GM18498 (cell line): Measurements from ENCODE around the gene LDB2.
"Not testable (repeated sequence)": the region's sequence is repeated elsewhere in the genome, so short reads cannot be mapped to it uniquely, and the experiment has no call there.

Source experiments
- ATAC-seq: cut with Tn5 transposase; IDR thresholded peaks from one replicate; pipeline ENCODE4 v1.9.1; 2021; ENCODE audit warnings: mild to moderate bottlenecking, moderate library complexity; ENCODE audit not compliant: unreplicated experiment

The LDB2 gene

DNA sequence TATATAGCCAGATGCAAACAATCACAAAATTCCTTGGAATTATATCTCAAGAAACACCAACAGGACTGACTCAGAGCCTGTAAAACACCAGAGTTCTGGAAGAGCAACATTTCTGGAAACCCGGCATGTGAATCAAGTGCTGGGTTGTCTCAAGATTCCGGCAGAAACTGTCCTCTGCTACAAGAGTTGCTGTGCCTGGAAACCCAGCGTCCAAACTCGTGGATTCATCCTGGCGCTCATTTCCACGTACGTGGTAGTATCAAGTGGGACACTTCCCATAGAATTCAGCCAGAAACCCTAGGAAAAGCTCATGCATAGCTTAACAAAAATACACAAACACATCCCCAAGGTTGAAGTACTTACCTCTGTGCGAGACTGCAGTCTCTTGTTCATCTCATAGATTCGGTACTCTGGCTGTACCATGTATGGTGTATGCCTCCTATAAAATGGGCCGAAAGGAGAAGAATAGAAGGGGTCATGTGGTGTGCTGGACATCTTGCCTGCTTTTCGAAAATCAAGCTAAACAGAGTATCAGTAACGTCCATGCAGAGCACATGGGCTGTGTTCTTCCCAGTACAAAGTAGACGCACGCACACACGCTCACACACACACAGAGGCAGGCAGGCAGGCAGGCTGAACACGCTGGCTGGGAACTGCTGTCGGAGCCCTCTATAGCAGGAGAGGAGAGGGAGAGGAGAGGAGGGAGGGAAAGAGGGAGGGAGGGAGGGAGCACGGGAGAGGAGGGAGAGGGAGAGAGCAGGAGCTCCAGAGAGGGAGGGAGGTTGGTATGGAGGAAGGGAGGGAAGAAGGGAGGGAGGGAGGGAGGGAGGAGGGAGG is at the start of gene LDB2:
Gene LDB2, minus strand, starts transcription at position 655 of the 837 bp plus-strand sequence.
- ATAC-seq, result no peak

DNA sequence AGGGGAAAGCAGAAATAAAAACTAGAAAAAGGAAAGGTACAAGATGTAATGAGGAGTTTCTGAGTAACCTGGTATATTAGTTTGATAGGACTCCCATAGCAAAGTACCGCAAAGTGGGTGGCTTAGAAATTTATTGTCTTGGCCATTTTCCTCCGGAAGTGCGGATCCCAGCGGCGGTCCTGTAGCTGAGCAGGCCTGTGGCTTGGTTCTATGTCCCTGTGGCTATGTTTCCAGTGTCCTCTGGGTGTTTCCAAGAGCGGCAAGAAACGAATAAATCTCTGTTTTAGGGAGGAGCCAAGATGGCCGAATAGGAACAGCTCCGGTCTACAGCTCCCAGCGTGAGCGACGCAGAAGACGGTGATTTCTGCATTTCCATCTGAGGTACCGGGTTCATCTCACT is 44.0 kb upstream of the LDB2 start:
- no peak for ATAC-seq

DNA sequence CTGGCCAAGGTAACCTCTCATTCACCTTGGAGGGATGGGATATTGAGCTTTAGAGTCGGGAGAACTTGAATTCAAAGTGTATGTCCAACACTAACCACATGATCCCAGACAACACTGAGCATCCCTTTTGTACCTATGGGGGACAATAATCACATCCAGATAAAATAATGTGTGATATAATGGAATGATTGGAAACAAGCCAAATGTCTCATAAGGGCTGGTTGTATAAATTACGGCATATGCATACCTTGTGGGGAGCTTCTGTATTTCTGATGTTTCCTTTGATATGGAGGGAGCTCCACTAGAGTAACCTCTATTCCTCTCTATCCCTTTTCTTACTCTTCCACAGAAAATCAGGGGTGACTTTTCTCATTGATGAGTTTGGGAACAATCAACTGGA is 40.7 kb upstream of the LDB2 start:
- ATAC-seq, result no peak

DNA sequence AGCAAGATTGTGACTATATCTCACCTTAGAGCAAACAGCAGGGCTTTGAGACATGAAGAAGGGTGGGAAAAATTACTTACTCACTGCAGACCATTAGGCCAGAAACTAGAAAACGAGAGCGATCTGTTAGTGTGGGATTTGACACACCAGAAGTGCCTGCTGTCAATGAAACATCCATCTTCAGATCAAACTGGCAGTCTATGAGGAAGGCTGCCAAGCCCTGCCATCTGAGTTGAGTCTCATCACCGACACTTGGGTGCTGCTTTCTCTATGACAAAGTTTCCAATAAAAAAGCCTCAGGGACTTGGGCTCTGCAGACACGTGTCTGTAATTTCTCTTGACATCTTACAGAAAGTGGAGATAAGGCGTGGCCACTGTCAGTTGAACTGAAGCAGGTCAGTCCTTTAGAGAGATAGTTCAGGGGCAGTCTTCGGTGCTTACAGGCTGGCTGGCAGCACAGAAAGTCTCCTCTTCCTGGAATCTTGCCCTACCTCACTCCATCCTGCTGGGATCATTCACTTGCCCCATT is 40.1 kb upstream of the LDB2 start:
- ATAC-seq, result no peak

DNA sequence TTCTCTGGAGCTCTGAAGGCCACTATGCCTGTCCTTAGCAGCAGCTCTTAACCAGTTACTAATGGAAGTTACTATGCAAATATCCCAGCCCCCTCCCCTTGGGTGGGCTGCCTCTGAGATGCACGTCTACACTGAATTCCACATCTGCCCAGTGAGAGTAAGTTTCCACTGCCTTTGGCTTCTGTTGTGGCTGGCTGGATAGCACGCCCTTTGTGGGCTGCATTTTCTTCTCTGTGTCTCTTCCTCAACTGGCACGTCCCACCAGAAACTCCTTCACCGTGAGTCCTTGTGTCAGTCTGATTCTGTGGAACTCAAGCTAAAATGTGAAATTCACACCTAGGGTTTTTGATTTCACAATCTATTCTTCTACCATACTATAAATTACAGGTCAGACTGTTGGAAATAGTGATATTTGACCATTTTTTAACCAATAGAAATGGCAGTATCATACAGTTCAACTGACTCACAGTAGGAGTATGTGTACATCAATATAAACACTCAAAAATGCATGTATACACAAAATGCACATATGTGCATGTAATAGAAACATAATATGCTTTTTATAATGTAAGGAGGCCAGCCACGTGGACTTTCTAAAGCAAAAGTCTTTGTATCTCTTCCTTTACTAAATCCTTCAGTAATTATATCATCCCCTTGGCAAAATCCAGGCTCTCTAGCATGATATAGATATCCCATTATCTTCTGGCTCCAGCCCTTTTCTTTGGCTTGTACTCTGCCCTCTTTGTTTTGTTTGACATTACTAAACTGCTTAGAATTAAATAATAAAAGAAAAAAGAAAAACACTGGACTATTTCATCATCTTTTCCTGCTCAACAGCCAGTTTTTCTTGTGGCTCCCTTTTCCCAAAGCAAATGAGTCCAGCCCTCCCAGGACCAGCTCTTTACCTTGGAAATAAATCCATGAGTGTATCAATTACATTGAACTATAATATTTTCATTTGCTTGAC is 33.2 kb upstream of the LDB2 start:
- no peak for ATAC-seq

DNA sequence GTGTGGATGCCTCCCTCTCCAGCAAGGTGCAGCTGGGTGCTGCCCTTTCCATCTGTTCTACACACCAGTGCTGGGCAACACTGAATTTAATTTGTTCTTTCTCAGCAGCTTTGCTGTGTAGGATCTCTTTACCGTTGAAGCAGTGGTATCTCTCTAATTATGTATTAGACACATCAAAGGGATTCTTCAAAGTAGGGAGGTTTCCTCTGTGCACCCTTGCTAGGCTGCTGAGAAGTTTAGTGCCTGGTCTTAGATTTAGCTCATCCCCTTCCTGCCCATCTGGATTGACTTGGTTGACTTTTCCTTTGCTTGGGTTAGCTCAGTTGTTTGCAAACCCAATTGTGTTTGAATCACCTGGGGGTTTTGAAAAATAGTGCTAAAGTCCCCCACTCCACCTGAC is 27.8 kb upstream of the LDB2 start:
- no peak for ATAC-seq

DNA sequence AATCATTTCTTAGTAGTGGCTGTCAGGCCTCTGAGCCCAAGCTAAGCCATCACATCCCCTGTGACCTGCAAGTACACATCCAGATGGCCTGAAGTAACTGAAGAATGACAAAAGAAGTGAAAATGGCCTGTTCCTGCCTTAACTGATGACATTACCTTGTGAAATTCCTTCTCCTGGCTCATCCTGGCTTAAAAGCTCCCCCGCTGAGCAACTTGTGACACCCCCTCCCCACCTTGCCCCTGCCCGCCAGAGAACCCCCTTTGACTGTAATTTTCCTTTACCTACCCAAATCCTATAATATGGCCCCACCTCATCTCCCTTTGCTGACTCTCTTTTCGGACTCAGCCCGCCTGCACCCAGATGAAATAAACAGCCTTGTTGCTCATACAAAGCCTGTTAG is 20.3 kb upstream of the LDB2 start:
- ATAC-seq, result not testable (repeated sequence)

DNA sequence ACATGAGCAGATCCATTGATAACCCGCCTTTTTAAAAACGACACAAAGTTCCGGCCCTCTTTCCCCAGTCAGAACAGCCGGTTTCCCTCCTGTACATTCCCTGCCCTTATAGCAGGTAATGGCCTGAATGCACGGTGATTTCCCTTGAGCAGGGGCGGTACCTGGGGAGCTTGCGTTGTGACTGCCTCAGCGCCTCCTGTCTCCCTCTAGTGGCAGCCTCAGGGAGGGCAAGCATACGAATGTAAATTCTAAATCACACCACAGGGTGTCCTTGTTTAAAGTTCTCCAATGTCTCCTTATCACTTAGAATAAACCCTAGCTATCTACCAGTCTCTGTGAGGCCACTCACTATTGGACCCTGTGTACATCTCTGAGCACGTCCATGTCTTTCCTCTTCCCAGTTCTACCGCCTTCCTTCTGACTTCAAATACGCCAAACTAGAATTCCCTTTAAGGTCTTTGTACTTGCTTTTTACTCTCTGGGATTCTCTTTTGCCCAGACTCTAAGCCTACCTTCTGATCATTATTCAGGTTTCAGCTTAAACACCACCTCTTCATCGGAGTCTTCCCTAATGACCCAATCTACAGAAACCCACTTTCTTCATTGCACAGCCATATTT is 18.4 kb upstream of the LDB2 start:
- ATAC-seq, result peak; percentile 99

DNA sequence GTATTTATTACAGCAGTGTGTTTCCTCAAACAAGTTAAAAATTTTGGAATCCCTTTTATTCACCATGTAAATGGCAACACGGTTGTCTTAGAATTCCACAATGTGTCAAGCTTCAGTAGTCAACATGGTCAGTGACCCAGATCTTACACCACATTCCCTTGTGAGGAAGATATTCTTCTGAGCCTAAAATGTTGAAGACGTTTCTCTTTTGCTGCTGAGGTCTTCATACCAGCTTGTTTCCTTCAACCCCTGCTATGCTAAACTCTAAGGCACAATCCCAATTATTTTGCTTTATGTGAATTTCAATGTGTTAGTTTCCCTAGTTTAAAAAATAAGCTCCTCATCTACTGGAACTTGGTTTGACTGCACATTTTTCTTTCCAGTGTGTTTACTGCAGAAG is 17.6 kb upstream of the LDB2 start:
- no peak for ATAC-seq

DNA sequence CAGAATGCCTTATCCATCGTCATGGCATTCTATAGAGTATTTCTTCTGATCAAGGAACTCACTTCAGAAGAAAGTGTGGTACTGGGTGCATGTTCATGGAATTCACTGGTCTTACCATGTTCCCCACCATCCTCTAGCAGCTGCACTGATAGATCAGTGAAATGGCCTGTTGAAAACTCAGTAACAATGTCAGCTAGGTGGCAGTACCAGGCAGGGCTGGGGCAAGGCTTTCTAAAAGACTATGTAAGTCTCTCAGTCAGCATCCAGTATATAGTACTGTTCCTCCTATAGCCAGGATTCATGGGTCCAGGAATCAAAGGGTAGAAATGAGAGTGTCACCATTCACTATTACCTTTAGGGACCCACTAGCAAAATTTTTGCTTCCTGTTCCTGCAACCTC is 15.8 kb upstream of the LDB2 start:
- ATAC-seq, result no peak

DNA sequence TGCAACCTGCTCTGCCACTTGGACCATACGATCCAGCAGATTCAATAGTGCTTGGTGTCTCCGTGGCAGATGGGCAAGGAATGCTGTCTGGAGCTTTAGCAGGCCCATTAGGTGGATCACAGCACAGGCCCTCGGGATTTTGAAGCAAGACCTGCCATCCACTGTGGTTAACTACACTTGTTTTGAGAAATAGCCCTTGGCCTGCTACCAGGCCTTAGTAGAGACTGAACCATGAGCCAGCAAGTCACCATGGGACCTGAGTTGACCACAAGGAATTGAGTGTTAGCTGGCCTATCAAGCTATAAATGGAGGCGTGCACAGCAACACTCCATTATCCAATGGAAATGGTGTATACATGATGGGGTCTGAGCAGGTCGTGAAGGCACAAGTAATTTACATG is 14.5 kb upstream of the LDB2 start:
- no peak for ATAC-seq

DNA sequence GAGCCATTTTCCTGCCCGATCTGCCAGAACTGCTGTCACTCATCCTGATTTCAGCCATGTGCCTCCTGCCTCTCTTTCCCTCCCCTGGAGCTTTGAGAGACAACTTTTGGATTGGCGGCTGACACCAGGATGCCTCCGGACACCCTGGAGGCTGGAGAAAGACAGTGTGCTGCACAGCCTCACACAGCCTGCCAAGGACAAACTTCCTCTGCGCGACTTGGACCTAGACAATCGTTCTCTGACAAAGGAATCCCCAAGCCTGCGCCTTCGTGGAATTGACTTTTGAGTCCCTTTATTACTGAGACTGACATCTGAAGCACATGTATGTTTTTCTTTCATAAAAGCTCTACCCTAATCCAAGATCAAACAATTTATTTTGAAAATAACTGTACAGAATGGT is 10.8 kb upstream of the LDB2 start:
- no peak for ATAC-seq

DNA sequence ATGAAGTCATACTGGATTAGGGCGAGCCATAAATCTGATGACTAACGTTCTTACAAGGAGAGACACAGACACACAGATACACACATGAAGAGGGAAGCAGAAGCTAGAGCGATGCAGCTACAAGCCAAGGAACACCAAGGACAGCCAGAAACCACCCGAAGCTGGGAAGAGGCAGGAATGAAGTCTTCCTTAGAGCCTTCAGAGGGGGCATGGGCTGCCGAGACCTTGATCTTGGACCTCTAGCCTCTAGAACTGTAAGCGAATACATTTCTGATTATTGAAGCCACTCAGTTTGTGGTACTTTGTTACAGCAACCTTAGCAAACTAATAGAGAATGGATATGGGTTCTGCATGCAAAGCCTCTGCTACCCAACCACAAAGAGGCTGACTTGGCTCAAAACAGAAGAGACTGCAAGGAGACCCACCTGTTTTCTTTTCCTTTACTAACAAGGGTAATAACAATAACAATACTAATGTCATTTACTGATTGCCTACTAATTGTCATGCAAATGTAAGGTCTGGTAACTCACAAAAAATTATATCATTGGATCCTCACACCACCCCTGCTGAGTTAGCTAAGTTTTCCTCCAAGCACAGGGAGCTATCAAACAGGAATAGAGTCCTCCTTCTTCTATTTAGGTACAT is 10.1 kb upstream of the LDB2 start:
- no peak for ATAC-seq

DNA sequence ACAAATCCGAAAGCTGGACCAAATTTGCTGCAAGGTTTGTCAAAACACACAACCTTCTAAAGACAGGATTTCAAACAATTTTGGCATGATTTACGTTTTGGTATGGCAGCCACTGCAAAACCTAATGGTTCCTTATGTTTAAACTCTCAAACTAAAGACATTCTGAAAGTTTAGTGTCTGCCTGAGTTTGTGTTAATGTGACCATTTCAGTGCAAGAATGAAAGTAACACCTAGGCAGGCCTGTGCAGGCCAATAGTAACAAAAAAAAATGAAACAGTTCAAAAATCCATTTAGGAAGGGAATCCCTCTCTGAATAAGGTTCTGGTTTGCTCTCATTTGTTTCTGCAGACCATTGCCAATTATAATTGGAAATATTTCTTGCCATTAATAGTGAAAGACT is 1.9 kb upstream of the LDB2 start:
- peak; percentile 57 for ATAC-seq

DNA sequence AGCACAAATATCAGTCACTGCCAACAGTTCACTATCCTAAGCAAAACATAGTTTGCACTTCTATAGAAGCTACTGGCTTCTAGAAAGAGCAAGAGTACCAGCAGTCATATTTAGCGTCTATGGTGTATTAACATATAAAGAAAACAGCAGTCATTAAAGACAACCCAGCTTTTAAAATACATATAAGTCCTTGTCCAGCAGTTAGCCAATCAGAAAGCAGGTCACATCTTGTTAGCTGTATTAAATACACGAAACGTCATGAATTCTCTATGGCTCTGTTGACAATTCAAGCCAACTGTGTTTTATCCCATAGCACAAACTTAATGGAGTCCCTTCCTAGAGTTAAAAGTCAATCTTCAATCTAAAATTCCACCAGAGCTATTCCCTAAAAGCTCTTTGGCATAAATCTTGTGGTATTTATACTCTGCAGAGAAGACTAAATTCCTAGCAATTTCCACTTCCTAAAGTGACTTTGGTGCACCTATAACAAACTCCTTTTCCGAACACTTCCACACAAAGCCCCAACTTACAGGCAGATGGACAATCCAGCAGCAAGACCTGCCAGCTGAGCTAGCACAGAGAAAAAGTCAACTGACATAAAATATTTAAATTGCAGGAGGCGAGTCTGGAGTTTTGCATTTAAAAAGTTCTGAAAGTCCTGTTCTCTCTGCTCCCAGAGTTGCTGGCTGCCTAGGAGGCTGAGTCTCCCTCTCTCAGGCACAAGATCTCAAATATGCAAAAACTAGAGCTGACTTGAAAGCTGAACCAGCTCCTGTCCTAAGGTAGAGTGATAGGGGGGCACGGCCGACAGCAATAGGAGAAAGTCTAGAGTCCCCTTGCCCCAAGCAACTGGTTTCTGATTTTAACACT is 1.3 kb downstream of the LDB2 start:
- ATAC-seq, result no peak

DNA sequence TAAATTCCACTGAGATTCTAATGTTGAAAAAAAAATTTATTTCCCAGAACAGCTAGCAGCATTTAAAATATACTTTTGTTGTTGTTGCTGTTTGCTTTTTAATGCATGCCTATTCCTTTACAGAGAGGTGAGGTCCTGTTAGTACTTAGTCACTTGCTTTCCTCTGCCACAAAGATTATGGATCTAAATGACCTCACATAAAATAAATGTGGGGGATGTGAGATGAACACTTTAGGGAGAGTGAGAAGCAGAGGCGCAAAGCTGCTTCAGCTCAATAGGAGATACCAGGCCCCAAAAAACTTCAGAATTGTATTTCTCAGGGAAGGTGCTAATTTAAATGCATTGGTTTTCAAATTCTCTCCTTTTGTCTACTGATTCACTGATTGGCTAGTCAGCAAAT is 4.0 kb downstream of the LDB2 start:
- ATAC-seq, result no peak

DNA sequence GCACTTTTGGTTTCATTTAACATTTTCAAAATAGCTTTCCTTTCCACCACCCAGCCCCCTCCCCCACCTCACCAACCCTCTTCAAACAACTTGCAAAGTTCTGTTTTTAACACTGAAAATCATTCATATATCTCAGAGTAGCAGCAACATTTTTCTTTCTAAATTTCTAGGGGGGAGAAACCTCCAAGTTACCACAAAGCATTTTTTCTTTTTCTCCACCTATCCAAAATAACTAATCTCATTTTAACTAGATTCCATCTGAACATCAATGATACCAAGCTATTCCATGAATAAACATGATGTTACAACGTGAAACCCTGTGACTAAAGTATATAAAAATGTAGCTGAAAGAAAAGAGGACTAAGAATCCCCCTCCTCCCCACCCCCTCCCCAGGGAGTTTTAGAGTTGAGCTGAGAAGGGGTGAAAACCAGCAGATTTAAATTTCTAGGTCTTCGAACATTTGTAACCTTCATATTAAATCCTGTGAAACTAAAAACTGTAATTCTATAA is 5.2 kb downstream of the LDB2 start:
- ATAC-seq, result no peak

DNA sequence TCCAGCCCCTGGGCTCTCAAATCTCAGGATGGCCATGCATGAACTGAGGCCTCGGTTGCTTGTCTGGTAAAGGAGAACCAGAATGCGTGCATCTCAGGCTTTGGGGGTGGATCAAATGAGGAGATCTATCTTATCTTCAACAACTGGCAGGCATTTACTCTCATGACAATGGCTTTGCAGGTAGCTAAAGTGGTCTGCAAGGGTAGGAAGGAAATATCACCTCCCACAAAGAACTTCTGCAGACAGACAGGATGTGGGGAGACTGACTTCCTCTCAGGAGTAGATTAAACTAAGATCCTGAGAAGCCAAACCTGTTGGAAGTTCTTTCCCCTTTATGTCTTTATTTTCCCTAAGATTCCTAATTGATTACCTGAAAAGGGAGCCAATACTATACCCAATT is 7.8 kb downstream of the LDB2 start:
- no peak for ATAC-seq

DNA sequence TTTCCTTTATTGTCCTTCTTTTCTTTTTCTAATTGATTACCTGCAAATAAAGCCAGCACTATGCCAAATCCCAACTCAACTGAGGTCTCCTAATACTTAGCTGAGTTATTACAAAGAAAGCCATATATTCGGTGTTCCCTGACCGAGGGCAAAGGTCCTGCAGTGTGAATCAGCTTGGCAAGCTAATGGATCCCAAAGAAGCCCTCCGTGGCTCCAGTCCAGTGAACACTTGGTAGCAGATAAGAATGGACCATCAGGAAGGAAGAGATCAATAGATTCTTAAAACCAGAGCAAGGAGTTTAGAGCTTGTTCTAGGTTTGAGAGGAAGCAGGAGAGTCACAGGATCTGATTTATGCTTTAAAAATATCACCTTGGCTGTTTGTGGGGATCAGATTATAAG is 8.5 kb downstream of the LDB2 start:
- no peak for ATAC-seq

DNA sequence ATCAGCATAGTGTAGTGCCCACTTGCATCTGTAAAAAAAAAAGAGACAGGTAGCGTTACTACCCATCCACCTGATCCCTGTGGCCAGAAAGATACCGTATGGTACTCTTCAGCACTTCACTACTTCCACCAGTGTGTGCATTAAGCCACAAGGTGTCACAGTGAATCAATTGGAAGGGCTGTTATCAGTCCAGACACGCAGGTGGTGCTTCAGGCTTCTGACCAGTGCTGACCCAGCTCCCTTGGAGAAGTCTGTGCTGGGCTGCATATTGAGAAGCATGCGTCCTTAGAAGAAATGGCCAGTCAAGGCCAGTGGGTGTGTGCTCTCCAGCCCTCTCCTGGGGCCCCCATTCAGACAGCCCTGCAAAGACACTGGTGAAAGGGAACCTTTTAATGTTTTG is 10.6 kb downstream of the LDB2 start:
- no peak for ATAC-seq
